IPS-15b (cell line): ENCODE data around the gene MPPED1.

Experiments
- H3K27me3 ChIP-seq: one replicate; pipeline ENCODE4 v1.6.1; 2013; ENCODE audit warnings: low read length; ENCODE audit not compliant: control insufficient read depth, insufficient read depth
- H3K36me3 ChIP-seq: one replicate; pipeline ENCODE4 v1.6.1; 2013; ENCODE audit warnings: low read length; ENCODE audit not compliant: control insufficient read depth, insufficient read depth
- H3K4me1 ChIP-seq: one replicate; pipeline ENCODE4 v1.6.1; 2013; ENCODE audit warnings: mild to moderate bottlenecking, low read length; ENCODE audit not compliant: control insufficient read depth, insufficient read depth
- H3K4me3 ChIP-seq: one replicate; pipeline ENCODE4 v1.5.1; 2013; ENCODE audit warnings: low read depth, low read length
- H3K9ac ChIP-seq: one replicate; pipeline ENCODE4 v1.6.1; 2013; ENCODE audit warnings: low read depth, mild to moderate bottlenecking, low read length
- H3K9me3 ChIP-seq: one replicate; pipeline ENCODE4 v1.6.1; 2013; ENCODE audit warnings: mild to moderate bottlenecking, low read length; ENCODE audit not compliant: control insufficient read depth, insufficient read depth

MPPED1 gene

GRCh38 chr22:43437871-43438475 lies 26.2 kb downstream of the MPPED1 start:
- Histone ChIP-seq H3K4me1 (no peaks in the 10 kb centered on the region), H3K27me3 (no peaks in the 10 kb centered on the region), H3K4me3 (no peak overlapping the region), H3K36me3 (no peaks in the 10 kb centered on the region), H3K9me3 (no peaks in the 10 kb centered on the region), H3K9ac (no peak overlapping the region)

- no peaks in the 10 kb centered on the region for H3K4me1 ChIP-seq
- no peak overlapping the region for H3K9ac ChIP-seq
- no peaks in the 10 kb centered on the region for H3K36me3 ChIP-seq
- H3K27me3 ChIP-seq = no peaks in the 10 kb centered on the region
- no peak overlapping the region for H3K4me3 ChIP-seq
- no peaks in the 10 kb centered on the region for H3K9me3 ChIP-seq
These were observed 27.0 kb downstream of the MPPED1 start for GRCh38 chr22:43438666-43439347.

GRCh38 chr22:43439368-43440103 lies 27.7 kb downstream of the MPPED1 start:
- Histone ChIP-seq H3K4me3 (no peak overlapping the region), H3K9ac (no peak overlapping the region), H3K9me3 (no peaks in the 10 kb centered on the region), H3K36me3 (no peaks in the 10 kb centered on the region), H3K4me1 (no peaks in the 10 kb centered on the region), H3K27me3 (no peaks in the 10 kb centered on the region)

- H3K4me1 ChIP-seq = no peaks in the 10 kb centered on the region
- H3K27me3 ChIP-seq = no peaks in the 10 kb centered on the region
- H3K36me3 ChIP-seq = no peaks in the 10 kb centered on the region
- H3K4me3 ChIP-seq = no peak overlapping the region
- no peak overlapping the region for H3K9ac ChIP-seq
- H3K9me3 ChIP-seq = no peaks in the 10 kb centered on the region
These were observed 28.2 kb downstream of the MPPED1 start for GRCh38 chr22:43440104-43440387.

- Histone ChIP-seq H3K9ac (no peak overlapping the region), H3K9me3 (no peaks in the 10 kb centered on the region), H3K4me3 (no peak overlapping the region), H3K4me1 (no peaks in the 10 kb centered on the region), H3K27me3 (no peaks in the 10 kb centered on the region), H3K36me3 (no peaks in the 10 kb centered on the region)
These were observed 28.7 kb downstream of the MPPED1 start for GRCh38 chr22:43440556-43440955.

GRCh38 chr22:43441216-43441615 lies 29.4 kb downstream of the MPPED1 start:
- H3K27me3 ChIP-seq = no peaks in the 10 kb centered on the region
- no peaks in the 10 kb centered on the region for H3K4me1 ChIP-seq
- H3K36me3 ChIP-seq = no peaks in the 10 kb centered on the region
- no peak overlapping the region for H3K9ac ChIP-seq
- H3K9me3 ChIP-seq = no peaks in the 10 kb centered on the region
- H3K4me3 ChIP-seq = no peak overlapping the region

- Histone ChIP-seq H3K27me3 (no peaks in the 10 kb centered on the region), H3K4me1 (no peaks in the 10 kb centered on the region), H3K9ac (no peak overlapping the region), H3K4me3 (no peak overlapping the region), H3K36me3 (no peaks in the 10 kb centered on the region), H3K9me3 (no peaks in the 10 kb centered on the region)
These were observed 29.9 kb downstream of the MPPED1 start for GRCh38 chr22:43441751-43442150.

GRCh38 chr22:43442386-43443151 lies 30.8 kb downstream of the MPPED1 start:
- H3K4me3 ChIP-seq = no peak overlapping the region
- no peaks in the 10 kb centered on the region for H3K4me1 ChIP-seq
- no peaks in the 10 kb centered on the region for H3K36me3 ChIP-seq
- H3K27me3 ChIP-seq = no peaks in the 10 kb centered on the region
- no peak overlapping the region for H3K9ac ChIP-seq
- H3K9me3 ChIP-seq = no peaks in the 10 kb centered on the region

GRCh38 chr22:43443152-43443471 lies 31.3 kb downstream of the MPPED1 start:
- no peaks in the 10 kb centered on the region for H3K36me3 ChIP-seq
- H3K9me3 ChIP-seq = no peaks in the 10 kb centered on the region
- H3K4me3 ChIP-seq = no peak overlapping the region
- no peak overlapping the region for H3K9ac ChIP-seq
- no peaks in the 10 kb centered on the region for H3K27me3 ChIP-seq
- H3K4me1 ChIP-seq = no peaks in the 10 kb centered on the region

- H3K4me1 ChIP-seq = no peaks in the 10 kb centered on the region
- no peak overlapping the region for H3K4me3 ChIP-seq
- no peaks in the 10 kb centered on the region for H3K27me3 ChIP-seq
- no peaks in the 10 kb centered on the region for H3K36me3 ChIP-seq
- no peaks in the 10 kb centered on the region for H3K9me3 ChIP-seq
- H3K9ac ChIP-seq = no peak overlapping the region
These were observed 34.4 kb downstream of the MPPED1 start for GRCh38 chr22:43446037-43446803.

- H3K4me1 ChIP-seq = no peaks in the 10 kb centered on the region
- no peaks in the 10 kb centered on the region for H3K9me3 ChIP-seq
- no peaks in the 10 kb centered on the region for H3K27me3 ChIP-seq
- H3K36me3 ChIP-seq = no peaks in the 10 kb centered on the region
- H3K4me3 ChIP-seq = no peak overlapping the region
- no peak overlapping the region for H3K9ac ChIP-seq
These were observed 35.1 kb downstream of the MPPED1 start for GRCh38 chr22:43446916-43447315.
